Measurements from ENCODE around the gene PATL1. TPM values are rescaled to one million over a fixed set of nuclear protein-coding genes. Genes with fewer than 3 reads are reported as not detected.

Gene PATL1
- total RNA-seq, 1 experiment from 2014 or later = 57.0 TPM

- ChIA-PET CTCF (interaction anchor here (0.8 kb wide), 1 partner anchor 502 kb away, joined by 3 read pairs; the partner anchor contains the start of gene DTX4), POLR2A (no interaction called here)
- BruUV-seq (replicated peaks) = no TSS peak
- no peaks in the 10 kb centered on the region for H3K27me3 ChIP-seq (ENCODE audit: control insufficient read depth, insufficient read depth, low read length)
- in situ Hi-C loops (cut with HindIII; ENCODE audit: low pct_unique_long_range_greater_than_20kb, low sequenced_read_pairs) (no loop called here), intact Hi-C loops (cut with micrococcal nuclease; ENCODE audit: unreplicated experiment) (no loop called here)
- ATAC-seq = no peak
- no peak overlapping the region for H3K27ac ChIP-seq (ENCODE audit: low read length)
- no peak overlapping the region for H3K4me3 ChIP-seq (ENCODE audit: low read depth in 2 of 2, low read length in 2 of 2)
- no peak for DNase-seq (ENCODE audit: low read depth, low spot score)
- peaks cover 5% of the 10 kb centered on the region; the same call in 1 of the 2 replicates for H3K36me3 ChIP-seq (ENCODE audit: control insufficient read depth, insufficient read depth, low read length)
- no peaks in the 10 kb centered on the region for H3K9me3 ChIP-seq (ENCODE audit: control insufficient read depth, insufficient read depth, low read depth, low read length)
- TF ChIP-seq REST (IDR thresholded peaks at IDR 0.05; ENCODE audit: insufficient read depth in 1 of 2, low read depth in 2 of 2, low read length in 1 of 2) = no peak
- no peak for TF ChIP-seq TCF7L2 (IDR thresholded peaks at IDR 0.05; ENCODE audit: low read depth, low read length)
- TF ChIP-seq SIN3A (IDR thresholded peaks at IDR 0.05; ENCODE audit: borderline replicate concordance, insufficient read depth, low read depth, low read length) = no peak
- TF ChIP-seq CTCF (IDR thresholded peaks at IDR 0.05) = no peak
- no peak for TF ChIP-seq POLR2AphosphoS5 (IDR thresholded peaks at IDR 0.05; ENCODE audit: low read depth, low read length)
- peaks cover 9% of the 10 kb centered on the region; the same call in 1 of the 2 replicates for H3K4me1 ChIP-seq (ENCODE audit: control insufficient read depth, insufficient read depth, low read length)
Observed at GRCh38 chr11:59673291-59673690, 4.5 kb upstream of the PATL1 start.

- in situ Hi-C loops (cut with HindIII; ENCODE audit: low pct_unique_long_range_greater_than_20kb, low sequenced_read_pairs) = no loop called here
- Histone ChIP-seq H3K36me3 (ENCODE audit: control insufficient read depth, insufficient read depth, low read length) (peaks cover 16% of the 10 kb centered on the region), H3K9me3 (ENCODE audit: control insufficient read depth, insufficient read depth, low read depth, low read length) (no peaks in the 10 kb centered on the region), H3K27ac (ENCODE audit: low read length) (no peak overlapping the region), H3K4me3 (ENCODE audit: low read depth in 2 of 2, low read length in 2 of 2) (no peak overlapping the region), H3K27me3 (ENCODE audit: control insufficient read depth, insufficient read depth, low read length) (no peaks in the 10 kb centered on the region), H3K4me1 (ENCODE audit: control insufficient read depth, insufficient read depth, low read length) (peaks cover 20% of the 10 kb centered on the region)
- intact Hi-C loops (cut with micrococcal nuclease; ENCODE audit: unreplicated experiment) = no loop called here
- ChIA-PET CTCF (interaction anchor here (0.7 kb wide), 1 partner anchor 181 kb away, joined by 3 read pairs; no protein-coding TSS in a partner anchor), POLR2A (interaction anchor here (0.6 to 0.7 kb wide), 2 partner anchors 85 to 131 kb away, joined by 3 to 4 read pairs; no protein-coding TSS in a partner anchor)
- BruUV-seq (replicated peaks) = no TSS peak
- DNase-seq (ENCODE audit: low read depth, low spot score) = no peak
- TF ChIP-seq REST (IDR thresholded peaks at IDR 0.05; ENCODE audit: insufficient read depth in 1 of 2, low read depth in 2 of 2, low read length in 1 of 2) (no peak), POLR2AphosphoS5 (IDR thresholded peaks at IDR 0.05; ENCODE audit: low read depth, low read length) (no peak)
- ATAC-seq = no peak
Observed at GRCh38 chr11:59671471-59671870, 2.6 kb upstream of the PATL1 start.

All from Panc1 (cell line).